Mesenchymal stem cell (in vitro differentiated cells and primary cell): ENCODE results near the gene OR2H2.

ENCODE experiments used
- DNase-seq: peaks from one replicate; pipeline ENCODE4 v3.0.0-alpha.2; 2013
- H2AFZ ChIP-seq: one replicate; pipeline ENCODE4 v1.6.1; 2013; ENCODE audit warnings: low read depth, mild to moderate bottlenecking, control low read depth, inconsistent platforms, low read length, moderate library complexity
- H2AK5ac ChIP-seq: 2 replicates; pipeline ENCODE4 v1.6.1; 2013; ENCODE audit warnings: low read length, moderate library complexity, mild to moderate bottlenecking, inconsistent platforms; ENCODE audit not compliant: severe bottlenecking
- H2BK120ac ChIP-seq: one replicate; pipeline ENCODE4 v1.6.1; 2013; ENCODE audit warnings: low read depth, mild to moderate bottlenecking, inconsistent platforms, low read length, moderate library complexity
- H2BK12ac ChIP-seq, 2 experiments: one replicate each; pipeline ENCODE4 v1.6.1; 2013; ENCODE audit warnings: inconsistent platforms in 2 of 2, low read length in 2 of 2, mild to moderate bottlenecking in 2 of 2, moderate library complexity in 2 of 2, control low read depth in 1 of 2
- H2BK15ac ChIP-seq: one replicate; pipeline ENCODE4 v1.6.1; 2013; ENCODE audit warnings: mild to moderate bottlenecking, low read depth, inconsistent platforms; ENCODE audit not compliant: poor library complexity, severe bottlenecking
- H2BK5ac ChIP-seq: 2 replicates; pipeline ENCODE4 v1.6.1; 2013; ENCODE audit warnings: low read depth, mild to moderate bottlenecking, low read length, control low read depth, inconsistent platforms; ENCODE audit not compliant: poor library complexity, severe bottlenecking
- H3K14ac ChIP-seq, 2 experiments: one replicate each; pipeline ENCODE4 v1.6.1; 2013; ENCODE audit warnings: inconsistent platforms in 2 of 2, low read length in 2 of 2, control low read depth in 1 of 2, mild to moderate bottlenecking in 1 of 2, moderate library complexity in 1 of 2
- H3K18ac ChIP-seq, 2 experiments: one replicate each; pipeline ENCODE4 v1.6.1; 2013; ENCODE audit warnings: inconsistent platforms in 2 of 2, low read length in 2 of 2, control low read depth in 1 of 2, low read depth in 1 of 2, mild to moderate bottlenecking in 1 of 2
- H3K23ac ChIP-seq, 2 experiments: one replicate each; pipeline ENCODE4 v1.6.1; 2013; ENCODE audit warnings: inconsistent platforms in 2 of 2, low read length in 2 of 2, mild to moderate bottlenecking in 2 of 2, moderate library complexity in 2 of 2, control low read depth in 1 of 2
- H3K27ac ChIP-seq: 2 replicates; pipeline ENCODE4 v1.5.1; 2013; ENCODE audit warnings: mild to moderate bottlenecking, moderate library complexity, low read length, control low read depth, inconsistent platforms; ENCODE audit not compliant: poor library complexity, severe bottlenecking
- H3K27me3 ChIP-seq, 2 experiments: 2 replicates each; pipeline versions ENCODE4 v1.6.1 to v1.7.0; 2013; ENCODE audit warnings: low read length in 2 of 2, mild to moderate bottlenecking in 2 of 2, moderate library complexity in 2 of 2, control low read depth in 1 of 2, inconsistent platforms in 1 of 2; ENCODE audit not compliant: control insufficient read depth in 1 of 2, insufficient read depth in 1 of 2
- H3K36me3 ChIP-seq, 2 experiments: 2 replicates each; pipeline versions ENCODE4 v1.6.1 to v1.7.0; 2013; ENCODE audit warnings: low read length in 2 of 2, control low read depth in 1 of 2, inconsistent platforms in 1 of 2, low read depth in 1 of 2, mild to moderate bottlenecking in 1 of 2; ENCODE audit not compliant: insufficient read depth in 2 of 2, control insufficient read depth in 1 of 2
- H3K4ac ChIP-seq, 2 experiments: one replicate each; pipeline ENCODE4 v1.6.1; 2013; ENCODE audit warnings: inconsistent platforms in 2 of 2, low read length in 2 of 2, mild to moderate bottlenecking in 2 of 2, moderate library complexity in 2 of 2, control low read depth in 1 of 2, low read depth in 1 of 2
- H3K4me1 ChIP-seq: 2 replicates; pipeline ENCODE4 v1.6.1; 2013; ENCODE audit warnings: low read depth, low read length, control low read depth; ENCODE audit not compliant: control insufficient read depth, insufficient read depth
- H3K4me2 ChIP-seq: 2 replicates; pipeline ENCODE4 v1.6.1; 2013; ENCODE audit warnings: low read length, mild to moderate bottlenecking, inconsistent platforms; ENCODE audit not compliant: poor library complexity, severe bottlenecking
- H3K4me3 ChIP-seq, 2 experiments: 2 replicates each; pipeline versions ENCODE4 v1.5.1 to v1.7.0; 2013; ENCODE audit warnings: low read length in 2 of 2, mild to moderate bottlenecking in 2 of 2, control low read depth in 1 of 2, low read depth in 1 of 2; ENCODE audit not compliant: insufficient read depth in 1 of 2
- H3K79me1 ChIP-seq: replicated peaks from 2 replicates; pipeline ENCODE4 v1.6.1; 2013; ENCODE audit warnings: mild to moderate bottlenecking, control low read depth, low read length, inconsistent platforms; ENCODE audit not compliant: poor library complexity, severe bottlenecking
- H3K9ac ChIP-seq: 2 replicates; pipeline ENCODE4 v1.7.0; 2013; ENCODE audit warnings: mild to moderate bottlenecking, low read length, moderate library complexity
- H3K9me3 ChIP-seq: 2 replicates; pipeline ENCODE4 v1.7.0; 2013; ENCODE audit warnings: mild to moderate bottlenecking, low read length; ENCODE audit not compliant: control insufficient read depth
- H4K8ac ChIP-seq: one replicate; pipeline ENCODE4 v1.6.1; 2013; ENCODE audit warnings: inconsistent platforms, mild to moderate bottlenecking, low read length, moderate library complexity
- H4K91ac ChIP-seq: one replicate; pipeline ENCODE4 v1.6.1; 2013; ENCODE audit warnings: mild to moderate bottlenecking, low read length, inconsistent platforms
- WGBS: methylation state at CpG from one replicate; pipeline ENCODE4 v1.1.7; 2013; ENCODE audit warnings: mixed read lengths; 5-methylcytosine and 5-hydroxymethylcytosine counted together

OR2H2 gene

DNA sequence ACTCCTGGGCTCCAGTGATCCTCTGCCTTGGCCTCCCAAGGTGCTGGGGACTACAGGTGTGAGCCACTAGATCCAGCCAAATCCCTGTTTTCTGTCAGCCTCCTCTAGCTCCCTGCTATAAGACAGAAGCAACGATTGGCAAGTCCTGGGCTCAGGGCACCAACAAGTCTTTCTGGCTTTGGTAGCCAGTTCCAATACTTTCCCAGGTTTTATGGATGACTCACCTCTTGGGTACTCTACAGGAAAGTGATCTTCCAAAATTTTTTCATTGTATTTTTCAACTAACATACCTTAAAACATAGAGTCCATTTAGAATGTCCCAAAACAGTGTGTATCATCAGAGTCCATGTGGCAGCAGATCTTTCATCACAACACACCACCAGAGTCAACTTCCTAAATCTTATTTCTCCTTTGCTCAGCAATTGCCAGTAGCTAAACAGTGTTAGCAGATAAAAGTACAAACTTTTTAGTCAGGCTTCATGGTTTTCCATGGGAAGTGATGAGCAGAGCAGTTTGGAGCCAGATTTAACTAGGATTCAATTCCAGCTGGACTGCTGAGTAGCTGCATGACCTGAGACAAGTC, 34.7 kb downstream of the OR2H2 start:
- Histone ChIP-seq H2BK15ac (no peak overlapping the region), H4K8ac (no peak overlapping the region), H3K4ac (no peak overlapping the region), H2BK12ac (no peak overlapping the region), H3K4me3 (no peak overlapping the region), H2AK5ac (no peak overlapping the region), H3K27me3 (no peaks in the 10 kb centered on the region), H3K23ac (no peak overlapping the region), H3K4me2 (no peak overlapping the region), H3K27ac (no peak overlapping the region), H3K79me1 (peaks cover 23% of the 10 kb centered on the region), H2BK5ac (no peak overlapping the region), H2BK120ac (no peak overlapping the region), H2AFZ (no peak overlapping the region), H3K9ac (no peak overlapping the region), H3K14ac (no peak overlapping the region), H3K18ac (no peak overlapping the region), H3K4me1 (peaks cover under 1% of the 10 kb centered on the region), H4K91ac (no peak overlapping the region), H3K9me3 (no peaks in the 10 kb centered on the region), H3K36me3 (peaks cover 50 to 79% of the 10 kb centered on the region in 2 experiments)
- 92% methylated on average over 1 of the region's 1 CpG for WGBS
- DNase-seq, result no peak

GRCh38 chr6:29620630-29621029, 35.7 kb downstream of the OR2H2 start:
- H2BK15ac ChIP-seq, result no peak overlapping the region
- H3K23ac ChIP-seq, result no peak overlapping the region
- no peak overlapping the region for H3K14ac ChIP-seq
- H3K27me3 ChIP-seq, result no peaks in the 10 kb centered on the region
- 97% methylated on average over 4 of the region's 4 CpGs for WGBS
- peaks cover 42 to 76% of the 10 kb centered on the region in 2 experiments for H3K36me3 ChIP-seq
- H2AFZ ChIP-seq, result no peak overlapping the region
- H3K27ac ChIP-seq, result no peak overlapping the region
- H2AK5ac ChIP-seq, result no peak overlapping the region
- no peaks in the 10 kb centered on the region for H3K9me3 ChIP-seq
- H4K8ac ChIP-seq, result no peak overlapping the region
- DNase-seq, result no peak
- H3K18ac ChIP-seq, result no peak overlapping the region
- no peak overlapping the region for H3K4me2 ChIP-seq
- peaks cover 29% of the 10 kb centered on the region for H3K79me1 ChIP-seq
- H3K4ac ChIP-seq, result no peak overlapping the region
- H3K4me3 ChIP-seq, result no peak overlapping the region
- no peak overlapping the region for H3K9ac ChIP-seq
- no peak overlapping the region for H2BK5ac ChIP-seq
- no peak overlapping the region for H4K91ac ChIP-seq
- no peak overlapping the region for H2BK12ac ChIP-seq
- H2BK120ac ChIP-seq, result no peak overlapping the region
- H3K4me1 ChIP-seq, result peaks cover 9% of the 10 kb centered on the region

DNA sequence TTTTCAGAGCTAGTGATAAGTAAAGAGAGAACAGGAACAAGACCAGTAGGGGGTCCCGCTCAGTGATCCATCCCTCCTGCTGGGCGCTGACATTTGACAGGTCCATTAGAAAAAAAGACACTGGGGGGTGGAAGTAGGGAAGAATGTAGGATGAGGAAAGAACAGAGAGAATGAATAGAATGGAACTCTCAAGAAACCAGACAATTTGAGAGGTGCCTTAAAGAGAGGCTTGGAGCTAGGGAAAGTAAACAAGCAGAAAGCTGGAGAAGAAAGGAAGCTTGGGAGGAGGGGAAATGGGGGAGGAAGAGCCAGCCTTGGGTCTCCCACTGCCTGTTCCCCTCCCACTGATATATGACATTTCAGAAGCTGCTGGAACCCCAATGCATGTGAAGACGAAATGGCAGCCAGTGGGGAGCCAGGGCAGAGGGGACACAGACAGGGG, 39.6 kb downstream of the OR2H2 start:
- Histone ChIP-seq H3K18ac (no peak overlapping the region), H2BK120ac (no peak overlapping the region), H2BK5ac (no peak overlapping the region), H3K36me3 (peaks cover 32 to 48% of the 10 kb centered on the region in 2 experiments), H3K4me1 (peaks cover 22% of the 10 kb centered on the region), H2BK15ac (no peak overlapping the region), H3K14ac (no peak overlapping the region), H2AFZ (no peak overlapping the region), H3K4ac (no peak overlapping the region), H3K27me3 (no peaks in the 10 kb centered on the region), H3K27ac (no peak overlapping the region), H3K9me3 (no peaks in the 10 kb centered on the region), H4K8ac (no peak overlapping the region), H3K9ac (no peak overlapping the region), H2AK5ac (no peak overlapping the region), H2BK12ac (no peak overlapping the region), H4K91ac (no peak overlapping the region), H3K79me1 (peaks cover 33% of the 10 kb centered on the region), H3K4me3 (no peak overlapping the region), H3K4me2 (peak overlapping the region; percentile 24), H3K23ac (no peak overlapping the region)
- WGBS, result 50% methylated on average over 3 of the region's 3 CpGs
- no peak for DNase-seq

GRCh38 chr6:29625337-29625930, 40.5 kb downstream of the OR2H2 start:
- no peak overlapping the region for H3K23ac ChIP-seq
- H3K4me3 ChIP-seq, result no peak overlapping the region
- H3K18ac ChIP-seq, result no peak overlapping the region
- no peak overlapping the region for H2AK5ac ChIP-seq
- no peak overlapping the region for H2BK5ac ChIP-seq
- H3K4me1 ChIP-seq, result peaks cover 25% of the 10 kb centered on the region
- H2BK15ac ChIP-seq, result no peak overlapping the region
- DNase-seq, result no peak
- H2BK120ac ChIP-seq, result no peak overlapping the region
- no peak overlapping the region for H3K4me2 ChIP-seq
- H3K14ac ChIP-seq, result no peak overlapping the region
- no peaks in the 10 kb centered on the region for H3K27me3 ChIP-seq
- no peak overlapping the region for H2BK12ac ChIP-seq
- no peak overlapping the region for H2AFZ ChIP-seq
- H3K4ac ChIP-seq, result no peak overlapping the region
- no peak overlapping the region for H4K91ac ChIP-seq
- H3K36me3 ChIP-seq, result peaks cover 29 to 39% of the 10 kb centered on the region in 2 experiments
- H4K8ac ChIP-seq, result no peak overlapping the region
- WGBS, result 40% methylated on average over 7 of the region's 7 CpGs
- no peak overlapping the region for H3K27ac ChIP-seq
- no peak overlapping the region for H3K9ac ChIP-seq
- H3K79me1 ChIP-seq, result peaks cover 34% of the 10 kb centered on the region
- H3K9me3 ChIP-seq, result no peaks in the 10 kb centered on the region
